ENCODE data around the gene SNED1.

SNED1 gene

DNA sequence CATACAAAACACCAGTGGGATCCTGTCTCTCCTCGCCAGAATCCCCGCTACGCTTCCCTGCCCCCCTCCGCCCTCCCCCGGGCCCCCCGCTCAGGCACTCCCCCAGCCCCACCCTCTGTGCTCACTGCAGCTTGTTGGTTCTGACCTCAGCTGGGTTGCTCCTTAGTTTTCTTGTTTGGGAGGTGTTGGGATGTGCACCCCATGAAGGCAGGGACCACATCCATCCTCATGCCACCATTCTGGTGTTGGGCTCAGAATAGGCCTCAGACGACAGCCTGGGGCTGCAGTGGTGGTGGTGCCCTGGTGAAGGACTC, 4.6 kb downstream of the SNED1 start:
- TF ChIP-seq, protein P1, sequence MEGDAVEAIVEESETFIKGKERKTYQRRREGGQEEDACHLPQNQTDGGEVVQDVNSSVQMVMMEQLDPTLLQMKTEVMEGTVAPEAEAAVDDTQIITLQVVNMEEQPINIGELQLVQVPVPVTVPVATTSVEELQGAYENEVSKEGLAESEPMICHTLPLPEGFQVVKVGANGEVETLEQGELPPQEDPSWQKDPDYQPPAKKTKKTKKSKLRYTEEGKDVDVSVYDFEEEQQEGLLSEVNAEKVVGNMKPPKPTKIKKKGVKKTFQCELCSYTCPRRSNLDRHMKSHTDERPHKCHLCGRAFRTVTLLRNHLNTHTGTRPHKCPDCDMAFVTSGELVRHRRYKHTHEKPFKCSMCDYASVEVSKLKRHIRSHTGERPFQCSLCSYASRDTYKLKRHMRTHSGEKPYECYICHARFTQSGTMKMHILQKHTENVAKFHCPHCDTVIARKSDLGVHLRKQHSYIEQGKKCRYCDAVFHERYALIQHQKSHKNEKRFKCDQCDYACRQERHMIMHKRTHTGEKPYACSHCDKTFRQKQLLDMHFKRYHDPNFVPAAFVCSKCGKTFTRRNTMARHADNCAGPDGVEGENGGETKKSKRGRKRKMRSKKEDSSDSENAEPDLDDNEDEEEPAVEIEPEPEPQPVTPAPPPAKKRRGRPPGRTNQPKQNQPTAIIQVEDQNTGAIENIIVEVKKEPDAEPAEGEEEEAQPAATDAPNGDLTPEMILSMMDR (conservative IDR thresholded peaks at IDR 0.05): no peak
- no peak overlapping the region for H3K27ac ChIP-seq

DNA sequence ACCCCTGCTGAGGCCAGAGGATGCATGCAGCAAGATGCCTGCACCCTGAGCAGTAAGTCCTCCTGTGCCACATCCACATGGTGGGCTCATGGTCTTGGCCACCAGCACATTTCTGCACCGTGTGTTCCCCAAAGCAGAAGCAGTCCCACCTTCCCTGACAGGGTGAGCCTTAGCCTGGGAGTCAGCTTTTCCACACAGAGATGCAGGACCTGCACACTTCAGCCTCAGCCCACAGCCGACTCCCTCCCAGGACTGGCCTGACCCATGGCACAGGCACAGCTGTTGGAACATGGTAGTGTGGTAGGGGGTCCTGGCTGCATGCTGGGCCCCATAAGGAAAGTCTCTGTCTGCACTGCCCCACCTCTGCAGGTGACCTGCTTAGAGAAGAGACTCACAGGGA, 5.0 kb downstream of the SNED1 start:
- no peak overlapping the region for H3K27ac ChIP-seq
- TF ChIP-seq, protein P1 (conservative IDR thresholded peaks at IDR 0.05): no peak

DNA sequence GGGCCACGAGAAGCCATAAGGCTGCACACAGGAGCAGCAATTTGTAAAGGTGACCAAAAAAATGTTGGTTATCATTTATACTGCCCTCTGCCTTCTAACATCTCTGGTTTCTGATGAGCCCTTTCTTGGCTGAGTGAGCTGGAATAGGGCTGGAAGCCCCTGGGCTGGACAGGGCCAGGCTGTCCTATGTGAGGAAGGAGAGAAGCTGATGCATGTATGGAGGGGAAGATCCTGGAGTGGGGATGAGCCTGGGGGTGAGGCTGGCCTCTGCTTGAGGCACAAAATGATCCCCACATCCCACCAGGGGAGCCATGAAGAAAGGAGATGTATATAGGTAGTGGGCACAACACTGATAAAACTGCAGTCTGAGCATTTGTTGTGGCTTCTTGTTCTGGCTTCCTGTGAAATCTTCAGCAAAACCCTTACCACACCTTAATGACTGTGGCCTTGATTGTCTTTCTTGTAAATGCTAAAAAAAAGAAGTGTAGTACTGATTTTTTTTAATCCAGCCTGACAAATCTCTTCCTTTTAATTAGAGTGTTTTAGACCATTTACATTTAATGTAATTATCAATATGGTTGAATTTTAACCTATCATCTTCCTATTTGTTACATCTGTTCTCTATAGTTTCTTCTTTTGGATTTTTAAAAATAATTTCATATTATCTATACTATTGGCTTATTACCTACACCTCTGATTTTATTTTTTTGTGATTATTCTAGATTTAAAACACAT, 5.6 kb downstream of the SNED1 start:
- TF ChIP-seq, protein P1 (conservative IDR thresholded peaks at IDR 0.05): no peak
- no peak overlapping the region for H3K27ac ChIP-seq

DNA sequence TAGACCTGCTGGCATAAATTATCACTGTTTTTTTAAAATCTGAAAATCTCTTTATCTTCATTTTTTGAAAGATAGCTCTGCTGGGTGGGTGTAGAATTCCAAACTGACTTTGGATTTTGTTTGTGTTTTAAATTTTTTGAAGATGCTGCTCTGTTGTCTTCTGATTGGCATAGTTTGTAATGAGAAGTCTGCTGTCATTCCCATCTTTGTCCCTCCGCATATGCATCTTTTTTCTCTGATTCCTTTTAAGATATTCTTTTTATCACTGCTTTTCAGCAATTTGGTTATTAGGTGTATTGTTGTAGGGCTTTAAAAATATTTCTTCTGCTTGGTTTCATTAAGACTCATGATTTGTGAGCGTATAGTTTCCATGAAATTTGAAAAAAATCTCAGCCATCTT, 7.2 kb downstream of the SNED1 start:
- H3K27ac ChIP-seq: no peak overlapping the region
- TF ChIP-seq, protein P1 (conservative IDR thresholded peaks at IDR 0.05): no peak

DNA sequence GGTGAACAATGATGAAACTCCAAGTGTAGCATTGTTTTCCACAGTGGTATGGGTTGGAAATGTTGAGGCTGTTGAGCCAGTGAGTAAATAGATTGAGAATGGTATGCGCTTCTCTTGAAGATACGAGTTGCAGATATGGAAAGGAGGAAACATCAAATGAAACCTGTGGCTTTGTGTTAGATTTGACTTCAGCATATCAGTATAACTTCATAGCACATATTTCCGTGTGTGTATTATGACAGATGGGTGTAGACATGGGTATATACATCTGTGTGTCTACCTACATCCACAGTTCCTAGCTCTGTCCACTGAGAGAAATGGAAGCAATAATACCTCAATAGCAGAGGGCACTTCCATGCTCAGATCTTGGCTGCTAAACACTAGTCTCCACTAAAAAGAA, 8.0 kb downstream of the SNED1 start:
- TF ChIP-seq, protein P1 (conservative IDR thresholded peaks at IDR 0.05): no peak
- H3K27ac ChIP-seq: peak overlapping the region; percentile 97

DNA sequence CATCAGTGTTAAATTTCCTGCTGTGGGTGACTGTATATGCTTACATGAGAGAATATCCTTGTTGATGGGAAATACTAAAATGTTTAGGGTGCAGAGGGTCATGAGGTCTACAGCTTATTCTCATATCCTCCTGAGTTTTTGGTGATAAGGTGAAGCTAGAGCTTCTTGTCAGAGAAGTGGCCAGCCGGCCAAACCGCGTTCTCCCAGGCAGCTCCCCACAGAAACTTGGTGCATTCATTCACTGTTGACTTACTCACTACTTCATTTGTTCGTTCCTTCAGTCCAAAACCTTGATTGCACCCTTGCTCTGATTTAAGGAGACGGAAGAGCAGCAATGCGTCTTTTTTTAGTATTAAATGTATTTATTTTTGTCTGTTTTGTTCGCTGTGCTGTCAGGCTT, 8.7 kb downstream of the SNED1 start:
- TF ChIP-seq, protein P1 (conservative IDR thresholded peaks at IDR 0.05): no peak
- H3K27ac ChIP-seq: peak overlapping the region; percentile 97

DNA sequence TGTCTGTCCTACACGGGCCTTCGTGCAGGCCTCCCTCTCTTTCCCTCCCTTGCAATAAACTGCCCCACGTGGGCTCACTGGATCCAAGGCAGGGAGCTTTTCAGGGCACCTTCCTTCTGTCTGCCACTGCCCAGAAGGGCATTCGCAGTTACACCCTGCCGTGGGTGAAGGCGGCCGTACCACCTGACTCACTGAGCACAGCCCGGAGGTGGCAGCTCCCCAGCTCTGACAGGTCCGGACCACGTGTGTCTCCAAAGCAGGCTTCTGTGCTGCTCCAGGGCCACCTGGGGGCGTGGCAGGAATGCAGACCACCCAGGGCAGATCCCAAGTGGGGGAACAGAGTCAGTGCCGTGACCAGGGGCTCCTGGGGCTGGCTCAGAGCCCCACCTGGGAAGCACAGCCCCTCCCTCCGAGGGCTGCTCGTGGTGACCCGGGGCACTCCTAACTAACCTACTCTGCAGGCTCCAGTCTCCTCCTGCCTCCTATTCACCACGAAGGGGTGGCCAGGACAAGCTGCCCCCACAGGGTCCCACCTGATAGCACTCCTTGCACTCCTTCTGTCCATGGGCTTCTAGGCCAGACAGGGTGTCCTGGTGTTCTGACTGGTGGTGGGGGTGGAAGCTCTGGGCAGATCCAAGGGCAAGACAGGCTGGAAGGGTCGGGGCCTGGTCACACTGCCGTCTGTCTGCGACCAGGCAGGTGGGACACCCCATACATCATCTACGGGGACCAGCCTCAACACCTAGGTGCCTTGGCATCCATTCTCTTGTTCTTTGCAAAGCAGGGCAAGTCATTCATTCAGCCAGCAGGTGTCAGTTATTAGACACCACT, 9.7 kb downstream of the SNED1 start:
- TF ChIP-seq, protein P1 (conservative IDR thresholded peaks at IDR 0.05): no peak
- H3K27ac ChIP-seq: peak overlapping the region; percentile 97
